ENCODE results near the gene MTCH1.
"Not testable (repeated sequence)": the region's sequence is repeated elsewhere in the genome, so short reads cannot be mapped to it uniquely, and the experiment has no call there.

MTCH1 gene

GRCh38 chr6:36954262-36954931 lies 31.6 kb downstream of the MTCH1 start, which contains the start of gene PI16:
PI16 (plus strand) TSS chr6:36954738; CDS start chr6:36954761, 23 bp downstream.
- no peak for DNase-seq (ENCODE audit: low read depth in 3 of 3)

- no peak for DNase-seq (ENCODE audit: low read depth in 3 of 3)
These were observed 32.1 kb downstream of the MTCH1 start for GRCh38 chr6:36953931-36954261.

- DNase-seq (ENCODE audit: low read depth in 3 of 3), result no peak
These were observed 36.4 kb downstream of the MTCH1 start for GRCh38 chr6:36949636-36950035.

- not testable (repeated sequence) for DNase-seq (ENCODE audit: low read depth in 3 of 3)
These were observed 36.9 kb downstream of the MTCH1 start for GRCh38 chr6:36949076-36949475.

GRCh38 chr6:36947570-36948351 lies 38.2 kb downstream of the MTCH1 start:
- DNase-seq (ENCODE audit: low read depth in 3 of 3), result no peak

GRCh38 chr6:36946526-36946925 lies 39.5 kb downstream of the MTCH1 start:
- no peak for DNase-seq (ENCODE audit: low read depth in 3 of 3)

GRCh38 chr6:36945301-36945700 lies 40.7 kb downstream of the MTCH1 start:
- DNase-seq (ENCODE audit: low read depth in 3 of 3), result no peak

GRCh38 chr6:36944650-36945049 lies 41.3 kb downstream of the MTCH1 start:
- DNase-seq (ENCODE audit: low read depth in 3 of 3), result no peak

- not testable (repeated sequence) for DNase-seq (ENCODE audit: low read depth in 3 of 3)
These were observed 43.7 kb downstream of the MTCH1 start for GRCh38 chr6:36942329-36942728.

GRCh38 chr6:36941561-36941960 lies 44.4 kb downstream of the MTCH1 start:
- not testable (repeated sequence) for DNase-seq (ENCODE audit: low read depth in 3 of 3)

GRCh38 chr6:36940027-36940426 lies 46.0 kb downstream of the MTCH1 start:
- DNase-seq (ENCODE audit: low read depth in 3 of 3), result no peak

- not testable (repeated sequence) for DNase-seq (ENCODE audit: low read depth in 3 of 3)
These were observed 47.0 kb downstream of the MTCH1 start for GRCh38 chr6:36939005-36939404.

- no peak for DNase-seq (ENCODE audit: low read depth in 3 of 3)
These were observed 47.5 kb downstream of the MTCH1 start for GRCh38 chr6:36938536-36938935.

- DNase-seq (ENCODE audit: low read depth in 3 of 3), result no peak
These were observed 48.1 kb downstream of the MTCH1 start for GRCh38 chr6:36937896-36938295.

GRCh38 chr6:36936824-36937223 lies 49.2 kb downstream of the MTCH1 start:
- DNase-seq (ENCODE audit: low read depth in 3 of 3), result no peak

- DNase-seq (ENCODE audit: low read depth in 3 of 3), result no peak
These were observed 51.1 kb downstream of the MTCH1 start for GRCh38 chr6:36934901-36935300.

GRCh38 chr6:36933519-36933918 lies 52.5 kb downstream of the MTCH1 start:
- no peak for DNase-seq (ENCODE audit: low read depth in 3 of 3)

GRCh38 chr6:36933102-36933501 lies 52.9 kb downstream of the MTCH1 start:
- DNase-seq (ENCODE audit: low read depth in 3 of 3), result no peak

- DNase-seq (ENCODE audit: low read depth in 3 of 3), result no peak
These were observed 55.5 kb downstream of the MTCH1 start for GRCh38 chr6:36930483-36930882.

- no peak for DNase-seq (ENCODE audit: low read depth in 3 of 3)
These were observed 56.4 kb downstream of the MTCH1 start for GRCh38 chr6:36929607-36930006.

- no peak for DNase-seq (ENCODE audit: low read depth in 3 of 3)
These were observed 56.8 kb downstream of the MTCH1 start for GRCh38 chr6:36929152-36929551.

- no peak for DNase-seq (ENCODE audit: low read depth in 3 of 3)
These were observed 57.5 kb downstream of the MTCH1 start for GRCh38 chr6:36928547-36928918.

Data from stimulated activated CD4-positive, alpha-beta T cell treated with anti-CD3 and anti-CD28 coated beads, TNF-alpha, amount 100 ng/mL, for 4 hours (primary cell).